Osteocyte (in vitro differentiated cells): ENCODE data around the gene SLC22A23. TPM values are rescaled to one million over a fixed set of nuclear protein-coding genes. Genes with fewer than 3 reads are reported as not detected.
A peak's percentile ranks its signal among the peaks of the same experiment; 100 is the strongest.

ENCODE experiments used
- DNase-seq: peaks from one replicate; pipeline ENCODE4 v3.0.0; 2021; ENCODE audit warnings: mixed read lengths; ENCODE audit not compliant: unreplicated experiment; ENCODE audit errors: extremely low spot score
- H3K27ac Mint-ChIP-seq: one replicate; pipeline ENCODE4 v1.8.0; 2021; ENCODE audit warnings: mild to moderate bottlenecking, mixed read lengths; ENCODE audit not compliant: unreplicated experiment
- H3K27me3 Mint-ChIP-seq: one replicate; pipeline ENCODE4 v1.8.0; 2021; ENCODE audit warnings: mixed read lengths; ENCODE audit not compliant: unreplicated experiment
- H3K36me3 Mint-ChIP-seq: one replicate; pipeline ENCODE4 v1.8.0; 2021; ENCODE audit warnings: mixed read lengths; ENCODE audit not compliant: unreplicated experiment
- H3K4me1 Mint-ChIP-seq: one replicate; pipeline ENCODE4 v1.8.0; 2021; ENCODE audit warnings: mixed read lengths; ENCODE audit not compliant: unreplicated experiment
- H3K4me3 Mint-ChIP-seq: one replicate; pipeline ENCODE4 v1.8.0; 2021; ENCODE audit warnings: mild to moderate bottlenecking, moderate library complexity, mixed read lengths; ENCODE audit not compliant: unreplicated experiment
- H3K9me3 Mint-ChIP-seq: one replicate; pipeline ENCODE4 v1.8.0; 2021; ENCODE audit warnings: mixed read lengths; ENCODE audit not compliant: unreplicated experiment
- total RNA-seq: library from RNA; stranded (reverse); gene quantifications from 2 replicates; pipeline ENCODE4 v1.2.1, GENCODE V29; 2021
- TF ChIP-seq, protein P1 (sequence below): fragments of 200-600 bp; sonication (generic); IDR thresholded peaks from 2 replicates; pipeline ENCODE4 v1.5.0; 2021; ENCODE audit warnings: antibody characterized with exemption, mild to moderate bottlenecking, moderate library complexity

SLC22A23 gene
- total RNA-seq, 1 donor from 2014 or later = 10.4 TPM

- H3K4me1 Mint-ChIP-seq = peaks cover 39% of the 10 kb centered on the region
- TF ChIP-seq, protein P1, sequence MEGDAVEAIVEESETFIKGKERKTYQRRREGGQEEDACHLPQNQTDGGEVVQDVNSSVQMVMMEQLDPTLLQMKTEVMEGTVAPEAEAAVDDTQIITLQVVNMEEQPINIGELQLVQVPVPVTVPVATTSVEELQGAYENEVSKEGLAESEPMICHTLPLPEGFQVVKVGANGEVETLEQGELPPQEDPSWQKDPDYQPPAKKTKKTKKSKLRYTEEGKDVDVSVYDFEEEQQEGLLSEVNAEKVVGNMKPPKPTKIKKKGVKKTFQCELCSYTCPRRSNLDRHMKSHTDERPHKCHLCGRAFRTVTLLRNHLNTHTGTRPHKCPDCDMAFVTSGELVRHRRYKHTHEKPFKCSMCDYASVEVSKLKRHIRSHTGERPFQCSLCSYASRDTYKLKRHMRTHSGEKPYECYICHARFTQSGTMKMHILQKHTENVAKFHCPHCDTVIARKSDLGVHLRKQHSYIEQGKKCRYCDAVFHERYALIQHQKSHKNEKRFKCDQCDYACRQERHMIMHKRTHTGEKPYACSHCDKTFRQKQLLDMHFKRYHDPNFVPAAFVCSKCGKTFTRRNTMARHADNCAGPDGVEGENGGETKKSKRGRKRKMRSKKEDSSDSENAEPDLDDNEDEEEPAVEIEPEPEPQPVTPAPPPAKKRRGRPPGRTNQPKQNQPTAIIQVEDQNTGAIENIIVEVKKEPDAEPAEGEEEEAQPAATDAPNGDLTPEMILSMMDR = no peak
- DNase-seq = no peak
- no peaks in the 10 kb centered on the region for H3K9me3 Mint-ChIP-seq
- no peaks in the 10 kb centered on the region for H3K36me3 Mint-ChIP-seq
- no peaks in the 10 kb centered on the region for H3K27me3 Mint-ChIP-seq
- no peak overlapping the region for H3K27ac Mint-ChIP-seq
- no peak overlapping the region for H3K4me3 Mint-ChIP-seq
Measured at GRCh38 chr6:3327403-3327802, 129.4 kb downstream of the SLC22A23 start.

DNA sequence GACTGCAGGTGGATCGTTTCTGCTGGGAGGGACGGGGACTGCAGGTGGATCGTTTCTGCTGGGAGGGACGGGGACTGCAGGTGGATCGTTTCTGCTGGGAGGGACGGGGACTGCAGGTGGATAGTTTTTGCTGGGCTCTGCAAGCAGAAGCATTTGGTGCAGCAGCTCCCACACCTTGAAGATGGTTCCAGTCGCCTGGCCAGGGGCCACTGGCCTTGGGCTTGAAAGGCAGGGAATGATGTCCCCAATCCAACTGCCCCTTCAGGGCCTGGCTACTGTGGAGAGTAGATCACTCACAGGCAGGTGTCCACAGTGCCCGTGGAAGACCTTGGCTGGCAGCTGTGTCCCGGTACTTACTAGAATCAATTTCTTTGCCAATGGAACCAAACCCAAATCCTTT is 129.9 kb downstream of the SLC22A23 start:
- Mint-ChIP-seq H3K4me1 (peaks cover 39% of the 10 kb centered on the region), H3K36me3 (no peaks in the 10 kb centered on the region), H3K27me3 (no peaks in the 10 kb centered on the region), H3K27ac (no peak overlapping the region), H3K4me3 (no peak overlapping the region), H3K9me3 (no peaks in the 10 kb centered on the region)
- no peak for DNase-seq
- TF ChIP-seq, protein P1 = no peak

- Mint-ChIP-seq H3K27me3 (no peaks in the 10 kb centered on the region), H3K9me3 (no peaks in the 10 kb centered on the region), H3K27ac (no peak overlapping the region), H3K36me3 (no peaks in the 10 kb centered on the region), H3K4me1 (peaks cover 39% of the 10 kb centered on the region), H3K4me3 (no peak overlapping the region)
- TF ChIP-seq, protein P1 = no peak
- DNase-seq = no peak
Measured at GRCh38 chr6:3326184-3326971, 130.5 kb downstream of the SLC22A23 start.

GRCh38 chr6:3325210-3325609 is 131.6 kb downstream of the SLC22A23 start:
- H3K27me3 Mint-ChIP-seq = no peaks in the 10 kb centered on the region
- peak overlapping the region; percentile 80 for H3K27ac Mint-ChIP-seq
- TF ChIP-seq, protein P1 = peak; percentile 31
- peaks cover 38% of the 10 kb centered on the region for H3K4me1 Mint-ChIP-seq
- H3K4me3 Mint-ChIP-seq = no peak overlapping the region
- DNase-seq = no peak
- no peaks in the 10 kb centered on the region for H3K9me3 Mint-ChIP-seq
- no peaks in the 10 kb centered on the region for H3K36me3 Mint-ChIP-seq

DNA sequence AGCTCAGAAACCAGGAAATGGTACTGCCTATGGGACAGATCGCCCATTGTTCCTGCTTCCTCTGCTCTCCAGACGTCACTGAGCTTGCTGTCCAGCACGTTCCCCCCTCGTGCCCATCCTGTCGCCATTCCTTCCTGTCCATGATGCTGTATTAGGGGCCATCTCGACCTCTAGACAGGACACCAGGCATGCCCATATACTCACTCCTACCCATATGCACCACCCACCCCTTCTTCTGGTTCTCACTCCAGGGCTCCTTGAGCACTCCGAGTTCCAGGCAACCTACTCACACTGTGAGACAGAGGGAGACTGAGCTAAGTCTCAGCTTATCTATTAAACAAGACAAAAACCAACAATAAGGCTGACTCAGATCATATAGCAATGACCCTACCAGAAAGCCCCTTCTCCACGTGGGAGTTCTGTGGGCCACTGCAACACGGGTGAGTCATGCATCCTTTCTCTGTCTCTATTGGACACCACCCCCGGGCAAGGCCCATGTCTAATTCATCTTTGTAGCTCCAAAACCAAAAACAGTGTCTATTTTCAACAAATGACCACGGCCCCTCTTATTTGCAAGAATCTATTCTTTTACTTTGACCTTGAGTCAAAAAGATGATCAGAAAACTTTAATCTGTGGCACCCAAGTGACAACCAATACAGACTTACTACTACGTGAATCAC is 132.4 kb downstream of the SLC22A23 start:
- TF ChIP-seq, protein P1 = no peak
- peak overlapping the region; percentile 80 for H3K27ac Mint-ChIP-seq
- no peak overlapping the region for H3K4me3 Mint-ChIP-seq
- no peaks in the 10 kb centered on the region for H3K9me3 Mint-ChIP-seq
- no peak for DNase-seq
- H3K4me1 Mint-ChIP-seq = peaks cover 40% of the 10 kb centered on the region
- H3K27me3 Mint-ChIP-seq = no peaks in the 10 kb centered on the region
- H3K36me3 Mint-ChIP-seq = no peaks in the 10 kb centered on the region
